OCI-M2 (cell line): ENCODE data around the gene CCDC88B.
"Not testable (repeated sequence)": the region's sequence is repeated elsewhere in the genome, so short reads cannot be mapped to it uniquely, and the experiment has no call there.

Experiments used
- DNase-seq: peaks from one replicate; lab custom pipeline; 2025; ENCODE audit not compliant: unreplicated experiment; lab: John Stamatoyannopoulos, UW

CCDC88B gene

DNA sequence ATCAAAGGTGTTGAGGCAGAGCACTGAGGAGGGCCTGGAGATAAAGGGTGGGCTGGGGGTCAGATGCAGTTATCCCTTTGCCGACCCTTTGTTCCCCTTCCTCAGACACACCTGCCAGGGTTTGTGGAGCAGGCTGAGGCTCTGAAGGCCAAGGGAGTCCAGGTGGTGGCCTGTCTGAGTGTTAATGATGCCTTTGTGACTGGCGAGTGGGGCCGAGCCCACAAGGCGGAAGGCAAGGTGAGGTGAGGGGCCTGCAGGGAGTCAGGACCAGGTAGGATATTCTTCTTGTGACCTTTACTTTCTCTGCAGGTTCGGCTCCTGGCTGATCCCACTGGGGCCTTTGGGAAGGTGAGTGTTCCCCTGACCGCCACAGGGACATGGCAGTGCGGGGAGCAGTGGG, 19.4 kb upstream of the CCDC88B start:
- no peak for DNase-seq

- DNase-seq = no peak
These were observed 19.0 kb upstream of the CCDC88B start for GRCh38 chr11:64321026-64321425.

DNA sequence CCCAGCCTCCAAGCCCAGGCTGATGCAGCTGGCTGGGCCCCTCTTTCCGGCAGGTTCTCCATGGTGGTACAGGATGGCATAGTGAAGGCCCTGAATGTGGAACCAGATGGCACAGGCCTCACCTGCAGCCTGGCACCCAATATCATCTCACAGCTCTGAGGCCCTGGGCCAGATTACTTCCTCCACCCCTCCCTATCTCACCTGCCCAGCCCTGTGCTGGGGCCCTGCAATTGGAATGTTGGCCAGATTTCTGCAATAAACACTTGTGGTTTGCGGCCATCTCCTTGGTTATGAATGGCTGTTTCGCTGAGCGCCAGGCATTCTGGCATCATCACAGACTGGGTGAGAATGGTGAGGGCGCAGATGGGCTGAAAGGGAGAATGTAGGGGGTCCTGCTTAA, 18.5 kb upstream of the CCDC88B start:
- no peak for DNase-seq

DNA sequence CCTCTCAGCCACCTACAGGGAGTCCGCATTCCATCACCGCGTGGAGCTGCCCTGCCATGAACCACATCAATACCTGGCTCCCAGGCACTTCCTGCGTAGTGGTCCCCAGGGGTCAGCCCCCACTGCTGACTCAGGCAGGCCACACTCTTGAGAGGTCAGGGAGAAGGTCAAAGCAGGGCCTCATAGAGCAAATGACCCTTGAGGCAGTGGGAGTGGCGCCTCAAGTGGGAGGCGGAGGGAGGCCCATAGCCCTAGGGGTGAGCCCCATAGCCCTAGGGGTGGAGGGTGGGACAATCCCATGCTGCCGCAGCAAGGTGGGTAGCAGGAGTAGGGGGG, 17.1 kb upstream of the CCDC88B start:
- DNase-seq = no peak

- no peak for DNase-seq
These were observed 16.6 kb upstream of the CCDC88B start for GRCh38 chr11:64323373-64323772.

GRCh38 chr11:64323984-64324383, 16.0 kb upstream of the CCDC88B start:
- DNase-seq = not testable (repeated sequence)

GRCh38 chr11:64324692-64325469, 15.1 kb upstream of the CCDC88B start:
- no peak for DNase-seq

GRCh38 chr11:64327375-64327774, 12.6 kb upstream of the CCDC88B start:
- DNase-seq = no peak

DNA sequence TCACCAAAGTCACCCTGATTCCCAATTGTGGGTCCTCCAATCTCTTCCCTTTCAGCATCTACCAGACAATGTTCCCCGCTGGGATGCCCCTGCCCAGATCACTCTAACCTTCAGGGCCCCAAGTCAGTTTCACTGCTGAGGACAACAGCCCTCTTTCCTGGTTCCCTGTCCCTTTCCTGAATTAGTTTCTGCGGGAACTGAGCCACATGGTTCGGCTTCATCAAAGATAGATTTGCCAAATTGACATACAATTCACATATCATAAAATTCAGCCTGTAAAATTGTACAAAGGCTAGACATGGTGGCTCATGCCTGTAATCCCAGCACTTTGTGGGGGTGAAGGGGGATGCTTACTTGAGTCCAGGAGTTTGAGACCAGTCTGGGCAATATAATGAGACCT, 12.0 kb upstream of the CCDC88B start:
- DNase-seq = no peak

GRCh38 chr11:64330888-64331287, 9.1 kb upstream of the CCDC88B start:
- no peak for DNase-seq

- no peak for DNase-seq
These were observed 8.2 kb upstream of the CCDC88B start for GRCh38 chr11:64331569-64332371.

DNA sequence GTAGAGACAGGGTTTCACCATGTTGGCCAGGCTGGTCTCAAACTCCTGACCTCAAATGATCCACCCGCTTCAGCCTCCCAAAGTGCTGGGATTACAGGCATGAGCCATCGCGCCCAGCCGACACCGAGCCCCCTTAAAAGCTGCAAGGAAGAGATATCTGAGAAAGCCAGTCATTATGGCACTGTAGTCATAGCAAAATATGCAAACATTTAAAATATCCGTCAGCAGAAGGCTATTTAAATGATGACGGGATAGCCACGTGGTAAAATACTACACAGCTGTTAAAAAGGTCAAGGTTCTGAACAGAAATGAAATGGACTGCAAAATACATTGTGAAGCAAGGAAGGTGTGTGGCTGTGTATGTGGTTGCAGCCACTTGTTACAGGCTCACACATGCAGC, 6.4 kb upstream of the CCDC88B start:
- DNase-seq = no peak

- DNase-seq = peak; percentile 54
These were observed 5.0 kb upstream of the CCDC88B start for GRCh38 chr11:64334764-64335735.

- DNase-seq = no peak
These were observed 2.3 kb upstream of the CCDC88B start for GRCh38 chr11:64337538-64338249.

DNA sequence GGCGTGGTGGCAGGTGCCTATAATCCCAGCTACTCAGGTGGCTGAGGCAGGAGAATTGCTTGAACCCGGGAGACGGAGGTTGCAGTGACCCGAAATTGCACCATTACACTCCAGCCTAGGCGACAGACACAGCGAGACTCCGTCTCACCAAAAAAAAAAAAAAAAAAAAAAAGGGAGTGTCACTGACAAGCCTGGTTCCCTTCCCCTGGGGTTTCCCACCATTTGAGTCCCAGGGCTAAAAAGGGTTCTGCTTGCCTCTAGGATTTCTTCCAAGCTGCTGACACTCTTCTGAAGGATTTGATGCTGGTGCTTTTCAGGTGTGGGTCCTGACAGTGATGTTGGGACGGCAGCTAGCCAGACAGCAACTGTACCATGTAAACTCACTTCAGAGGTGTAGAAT, 1.3 kb upstream of the CCDC88B start:
- no peak for DNase-seq

GRCh38 chr11:64339286-64339685, 718 bp upstream of the CCDC88B start:
- no peak for DNase-seq

- DNase-seq = no peak
These were observed 799 bp downstream of the CCDC88B start for GRCh38 chr11:64340671-64341335.

GRCh38 chr11:64341429-64341828, 1.4 kb downstream of the CCDC88B start:
- DNase-seq = no peak

DNA sequence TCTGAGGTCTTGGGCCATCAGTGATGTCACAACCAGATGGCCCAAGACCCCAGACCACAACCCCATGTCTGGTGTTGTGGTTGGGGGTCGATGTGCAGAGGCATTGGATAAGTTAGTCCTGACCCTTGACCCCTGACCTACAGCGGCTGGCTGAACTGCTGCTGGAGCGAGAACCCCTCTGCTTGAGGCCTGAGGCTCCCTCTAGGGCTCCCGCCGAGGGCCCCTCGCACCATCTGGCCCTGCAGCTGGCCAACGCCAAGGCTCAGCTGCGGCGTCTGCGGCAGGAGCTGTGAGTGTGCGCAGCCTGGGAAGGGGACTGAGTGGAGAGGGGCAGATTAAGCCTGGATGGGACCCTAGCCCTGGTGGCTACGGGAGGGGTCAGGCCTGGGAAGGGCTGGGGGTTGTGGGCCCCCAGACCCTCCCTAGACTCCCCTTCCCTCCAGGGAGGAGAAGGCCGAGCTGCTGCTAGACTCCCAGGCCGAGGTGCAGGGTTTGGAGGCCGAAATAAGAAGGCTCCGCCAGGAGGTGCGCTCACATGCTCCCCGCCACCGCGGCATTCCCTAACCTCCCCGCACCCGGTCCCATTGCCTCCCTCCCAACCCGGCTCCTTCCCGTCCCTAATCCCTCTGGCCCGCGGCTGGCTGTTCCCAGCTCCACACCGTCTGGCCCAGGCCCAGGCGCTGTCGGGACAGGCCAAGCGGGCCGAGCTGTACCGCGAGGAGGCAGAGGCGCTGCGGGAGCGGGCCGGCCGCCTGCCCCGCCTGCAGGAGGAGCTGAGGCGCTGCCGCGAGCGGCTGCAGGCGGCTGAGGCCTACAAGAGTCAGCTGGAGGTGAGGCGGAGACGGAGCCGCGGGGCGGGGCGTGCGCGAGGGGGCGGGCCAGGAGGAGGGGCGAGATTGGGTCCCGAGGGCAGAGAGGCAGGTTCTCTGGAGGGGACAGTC, 2.1 kb downstream of the CCDC88B start:
- no peak for DNase-seq
